Measurements from ENCODE around the gene ISM1. TPM values are rescaled to one million over a fixed set of nuclear protein-coding genes. Genes with fewer than 3 reads are reported as not detected.
A peak's percentile ranks its signal among the peaks of the same experiment; 100 is the strongest.

ISM1 gene
- total and polyA plus RNA-seq, 3 donors from 2014 or later: 0.50 to 1.3 (median 0.55) TPM

DNA sequence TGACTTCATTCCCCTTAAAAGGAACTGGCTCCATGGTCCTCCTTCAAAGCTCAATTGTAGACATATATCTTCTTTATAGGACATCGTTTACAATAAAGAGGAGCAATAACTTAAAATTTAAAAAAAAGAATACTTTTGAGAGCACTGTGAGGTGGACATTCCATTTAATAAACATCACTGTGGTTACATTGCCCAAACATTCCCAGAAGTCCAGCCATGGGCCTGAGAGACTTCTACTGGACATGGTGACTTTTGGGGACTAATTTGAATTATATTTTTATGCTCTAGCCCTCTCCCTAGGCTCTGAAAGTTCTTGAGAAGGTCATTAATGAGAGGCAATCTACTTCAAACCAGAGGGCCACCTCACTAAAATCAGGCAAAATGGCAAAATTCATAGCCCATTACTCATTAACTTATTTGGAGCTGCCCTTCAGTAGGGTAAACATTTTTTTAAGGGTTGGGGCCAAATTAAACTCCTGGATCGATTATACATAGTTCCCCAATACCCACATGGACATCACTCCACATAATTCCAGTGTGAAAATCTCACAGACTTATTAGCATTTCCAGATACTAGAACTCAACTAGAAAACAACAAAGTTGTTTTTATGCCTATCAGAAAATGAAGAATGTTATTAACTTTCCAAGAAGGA, 17.1 kb downstream of the ISM1 start:
- DNase-seq: no peak
- WGBS, 2 donors: 81 to 86% methylated on average over 2 of the region's 2 CpGs
- Histone ChIP-seq H3K27ac (no peak overlapping the region), H3K36me3 (ENCODE audit: low read depth, missing control alignments) (no peaks in the 10 kb centered on the region), H3K9me3 (no peaks in the 10 kb centered on the region), H3K27me3 (no peaks in the 10 kb centered on the region), H3K4me3 (no peak overlapping the region), H3K4me1 (no peaks in the 10 kb centered on the region)
- TF ChIP-seq, protein P1, sequence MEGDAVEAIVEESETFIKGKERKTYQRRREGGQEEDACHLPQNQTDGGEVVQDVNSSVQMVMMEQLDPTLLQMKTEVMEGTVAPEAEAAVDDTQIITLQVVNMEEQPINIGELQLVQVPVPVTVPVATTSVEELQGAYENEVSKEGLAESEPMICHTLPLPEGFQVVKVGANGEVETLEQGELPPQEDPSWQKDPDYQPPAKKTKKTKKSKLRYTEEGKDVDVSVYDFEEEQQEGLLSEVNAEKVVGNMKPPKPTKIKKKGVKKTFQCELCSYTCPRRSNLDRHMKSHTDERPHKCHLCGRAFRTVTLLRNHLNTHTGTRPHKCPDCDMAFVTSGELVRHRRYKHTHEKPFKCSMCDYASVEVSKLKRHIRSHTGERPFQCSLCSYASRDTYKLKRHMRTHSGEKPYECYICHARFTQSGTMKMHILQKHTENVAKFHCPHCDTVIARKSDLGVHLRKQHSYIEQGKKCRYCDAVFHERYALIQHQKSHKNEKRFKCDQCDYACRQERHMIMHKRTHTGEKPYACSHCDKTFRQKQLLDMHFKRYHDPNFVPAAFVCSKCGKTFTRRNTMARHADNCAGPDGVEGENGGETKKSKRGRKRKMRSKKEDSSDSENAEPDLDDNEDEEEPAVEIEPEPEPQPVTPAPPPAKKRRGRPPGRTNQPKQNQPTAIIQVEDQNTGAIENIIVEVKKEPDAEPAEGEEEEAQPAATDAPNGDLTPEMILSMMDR (IDR thresholded peaks at IDR 0.05): no peak
- TF ChIP-seq POLR2A (IDR thresholded peaks at IDR 0.05): no peak
- intact Hi-C loops (cut with DNase I; ENCODE audit: low total_unique reads): no loop called here

DNA sequence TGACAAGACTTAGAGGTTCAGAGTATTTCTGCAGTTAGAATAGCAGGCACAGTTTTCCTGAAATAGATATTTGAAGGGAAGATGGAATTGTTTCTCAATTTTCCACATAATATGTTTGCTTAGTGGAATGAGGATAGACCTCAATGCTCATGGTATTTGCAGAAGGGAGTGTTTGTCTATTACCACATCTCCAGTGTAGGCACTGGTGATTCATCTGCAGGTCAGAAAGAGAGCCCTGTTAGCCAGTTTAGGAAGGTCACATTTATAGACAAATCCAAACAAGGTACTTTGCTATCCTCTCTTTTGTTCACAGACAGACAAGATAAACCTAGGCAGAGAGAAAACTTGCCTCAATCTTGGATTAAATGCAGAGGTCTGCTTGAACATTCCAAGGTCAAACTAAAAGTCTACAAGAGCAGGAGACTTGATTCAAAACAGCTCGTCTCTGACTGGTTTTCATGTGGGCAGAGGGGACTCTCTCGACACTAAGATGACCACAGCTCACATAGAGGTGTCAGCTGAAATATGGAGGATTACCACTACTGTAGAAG, 22.8 kb downstream of the ISM1 start:
- intact Hi-C loops (cut with DNase I; ENCODE audit: low total_unique reads): no loop called here
- no peaks in the 10 kb centered on the region for H3K4me1 ChIP-seq
- no peaks in the 10 kb centered on the region for H3K27me3 ChIP-seq
- DNase-seq: no peak
- no peak for TF ChIP-seq POLR2A (IDR thresholded peaks at IDR 0.05)
- TF ChIP-seq, protein P1 (IDR thresholded peaks at IDR 0.05): no peak
- no peak overlapping the region for H3K4me3 ChIP-seq
- H3K9me3 ChIP-seq: no peaks in the 10 kb centered on the region
- H3K36me3 ChIP-seq (ENCODE audit: low read depth, missing control alignments): no peaks in the 10 kb centered on the region
- 80 to 81% methylated on average over 2 of the region's 2 CpGs for WGBS, 2 donors
- no peak overlapping the region for H3K27ac ChIP-seq

DNA sequence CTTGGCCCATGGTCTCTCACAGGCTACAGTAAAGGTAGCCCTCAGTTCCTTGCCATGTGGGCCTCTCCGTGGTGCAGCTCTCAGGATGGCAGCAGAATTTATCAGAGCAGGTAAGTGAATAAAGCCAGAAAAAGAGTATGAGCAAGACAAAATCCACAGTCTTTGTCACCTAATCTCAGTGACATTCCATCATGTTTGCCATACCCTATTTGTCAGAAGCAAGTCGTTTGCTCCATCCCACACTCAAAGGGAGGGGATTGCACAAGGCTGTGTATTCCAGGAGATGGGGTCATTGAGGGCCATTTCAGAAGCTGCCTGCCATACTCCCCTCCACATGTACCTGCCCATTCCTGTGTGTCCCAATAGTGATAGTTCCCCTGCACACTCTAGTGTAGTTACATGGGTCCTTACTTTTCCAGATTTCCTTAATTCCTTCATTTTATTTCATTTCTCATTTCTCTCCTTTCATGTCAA, 24.2 kb downstream of the ISM1 start:
- 77 to 78% methylated on average over 2 of the region's 2 CpGs for WGBS, 2 donors
- TF ChIP-seq POLR2A (IDR thresholded peaks at IDR 0.05): no peak
- TF ChIP-seq, protein P1 (IDR thresholded peaks at IDR 0.05): no peak
- intact Hi-C loops (cut with DNase I; ENCODE audit: low total_unique reads): no loop called here
- Histone ChIP-seq H3K9me3 (no peaks in the 10 kb centered on the region), H3K27me3 (no peaks in the 10 kb centered on the region), H3K4me3 (no peak overlapping the region), H3K27ac (no peak overlapping the region), H3K4me1 (no peaks in the 10 kb centered on the region), H3K36me3 (ENCODE audit: low read depth, missing control alignments) (no peaks in the 10 kb centered on the region)
- no peak for DNase-seq

DNA sequence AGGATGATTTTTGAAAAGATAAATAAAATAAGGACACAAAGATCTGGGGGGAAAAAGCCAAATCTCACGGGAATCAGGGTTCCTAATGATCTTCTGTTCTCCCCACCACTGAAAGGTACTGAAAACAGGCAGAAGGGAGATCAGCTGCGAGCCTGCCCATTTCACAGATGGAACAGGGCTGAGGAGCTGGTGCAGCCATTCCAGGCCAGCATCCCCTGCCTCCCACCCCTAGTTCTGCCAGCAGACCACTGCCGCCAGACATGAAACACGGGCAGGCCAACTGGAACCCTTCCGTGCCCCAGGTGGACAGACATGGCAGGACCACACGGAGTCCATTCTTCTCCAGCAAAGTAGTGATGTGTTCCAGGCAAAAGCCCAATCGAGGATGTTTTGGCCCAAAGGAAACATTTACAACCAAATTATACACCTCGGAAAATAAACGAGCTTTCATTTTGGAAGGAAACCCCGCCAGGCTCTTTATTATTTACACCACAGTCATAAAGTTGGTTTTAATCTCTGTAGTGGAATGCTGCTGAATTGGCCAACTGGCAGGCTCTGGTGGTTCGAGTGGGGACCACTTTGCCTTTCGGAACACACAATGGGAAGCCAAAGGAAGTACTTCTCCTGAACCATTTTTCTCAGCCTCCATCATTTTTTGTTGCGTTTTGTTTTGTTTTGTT, 28.2 kb downstream of the ISM1 start:
- H3K27me3 ChIP-seq: no peaks in the 10 kb centered on the region

More for the DNA sequence above, 28.2 kb downstream of the ISM1 start:
- peak; percentile 20 for DNase-seq
- 61 to 65% methylated on average over 13 of the region's 13 CpGs for WGBS, 2 donors
- H3K27ac ChIP-seq: no peak overlapping the region
- no peak for TF ChIP-seq POLR2A (IDR thresholded peaks at IDR 0.05)
- TF ChIP-seq, protein P1 (IDR thresholded peaks at IDR 0.05): no peak
- intact Hi-C loops (cut with DNase I; ENCODE audit: low total_unique reads): no loop called here
- no peaks in the 10 kb centered on the region for H3K9me3 ChIP-seq
- H3K4me3 ChIP-seq: no peak overlapping the region
- H3K4me1 ChIP-seq: no peaks in the 10 kb centered on the region
- no peaks in the 10 kb centered on the region for H3K36me3 ChIP-seq (ENCODE audit: low read depth, missing control alignments)
